Fibroblast of villous mesenchyme (primary cell): Measurements from ENCODE around the gene SDHB. TPM values are rescaled to one million over a fixed set of nuclear protein-coding genes. Genes with fewer than 3 reads are reported as not detected.

Experiments used
- DNase-seq: peaks from one replicate; pipeline ENCODE4 v3.0.0-alpha.2; 2010; ENCODE audit warnings: low read depth
- H3K4me3 ChIP-seq: 2 replicates; pipeline ENCODE4 v1.5.1; 2011; ENCODE audit warnings: low read depth, mild to moderate bottlenecking, low read length
- total RNA-seq: library from RNA; depleted of rRNA; stranded (reverse); fragments of >200 nt; gene quantifications from 2 replicates; pipeline ENCODE4 v1.2.3, GENCODE V29; 2012
- TF ChIP-seq, protein P1 (sequence below): IDR thresholded peaks from 2 replicates; pipeline ENCODE4 v1.5.1; 2012; ENCODE audit warnings: low read depth, mild to moderate bottlenecking, low read length; ENCODE audit not compliant: insufficient read depth

Gene SDHB
- total RNA-seq, 1 donor: 123 TPM

DNA sequence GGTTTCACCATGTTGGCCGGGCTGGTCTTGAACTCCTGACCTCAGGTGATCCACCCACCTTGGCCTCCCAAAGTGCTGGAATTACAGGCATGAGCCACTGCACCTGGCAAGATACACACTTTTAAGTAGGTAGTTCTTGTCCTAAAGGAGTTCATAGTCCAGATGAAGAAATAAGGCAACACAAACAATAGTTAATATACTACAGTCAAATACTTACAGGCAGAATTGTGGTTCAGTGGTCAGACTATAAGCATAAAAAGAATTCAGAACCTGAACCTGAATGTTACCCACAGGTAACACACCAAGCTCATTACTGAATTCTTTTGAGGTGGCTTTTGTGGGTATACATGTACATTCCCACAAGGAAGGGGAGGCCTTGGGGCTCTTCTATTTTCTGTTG, 1.8 kb downstream of the SDHB start:
- no peak for DNase-seq
- H3K4me3 ChIP-seq: no peak overlapping the region
- TF ChIP-seq, protein P1, sequence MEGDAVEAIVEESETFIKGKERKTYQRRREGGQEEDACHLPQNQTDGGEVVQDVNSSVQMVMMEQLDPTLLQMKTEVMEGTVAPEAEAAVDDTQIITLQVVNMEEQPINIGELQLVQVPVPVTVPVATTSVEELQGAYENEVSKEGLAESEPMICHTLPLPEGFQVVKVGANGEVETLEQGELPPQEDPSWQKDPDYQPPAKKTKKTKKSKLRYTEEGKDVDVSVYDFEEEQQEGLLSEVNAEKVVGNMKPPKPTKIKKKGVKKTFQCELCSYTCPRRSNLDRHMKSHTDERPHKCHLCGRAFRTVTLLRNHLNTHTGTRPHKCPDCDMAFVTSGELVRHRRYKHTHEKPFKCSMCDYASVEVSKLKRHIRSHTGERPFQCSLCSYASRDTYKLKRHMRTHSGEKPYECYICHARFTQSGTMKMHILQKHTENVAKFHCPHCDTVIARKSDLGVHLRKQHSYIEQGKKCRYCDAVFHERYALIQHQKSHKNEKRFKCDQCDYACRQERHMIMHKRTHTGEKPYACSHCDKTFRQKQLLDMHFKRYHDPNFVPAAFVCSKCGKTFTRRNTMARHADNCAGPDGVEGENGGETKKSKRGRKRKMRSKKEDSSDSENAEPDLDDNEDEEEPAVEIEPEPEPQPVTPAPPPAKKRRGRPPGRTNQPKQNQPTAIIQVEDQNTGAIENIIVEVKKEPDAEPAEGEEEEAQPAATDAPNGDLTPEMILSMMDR: no peak

DNA sequence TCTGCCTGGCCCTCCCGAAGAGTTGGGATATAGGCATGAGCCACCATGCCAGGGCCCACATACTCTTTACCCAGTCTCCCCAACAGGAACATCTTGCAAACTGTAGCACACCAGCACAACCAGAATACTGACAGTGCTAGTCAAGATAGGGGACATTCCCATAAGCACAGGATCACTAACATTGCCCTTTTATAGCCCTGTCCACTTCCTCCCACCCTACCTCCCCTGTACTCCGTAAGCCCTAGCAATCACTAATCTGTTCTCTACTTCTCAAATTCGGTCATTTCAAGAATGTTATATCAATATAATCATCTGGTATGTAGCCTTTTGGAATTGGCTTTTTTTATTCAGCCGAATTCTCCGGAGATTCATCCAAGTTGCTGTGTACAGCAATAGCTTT, 5.9 kb downstream of the SDHB start:
- no peak for DNase-seq
- TF ChIP-seq, protein P1: no peak
- H3K4me3 ChIP-seq: no peak overlapping the region

DNA sequence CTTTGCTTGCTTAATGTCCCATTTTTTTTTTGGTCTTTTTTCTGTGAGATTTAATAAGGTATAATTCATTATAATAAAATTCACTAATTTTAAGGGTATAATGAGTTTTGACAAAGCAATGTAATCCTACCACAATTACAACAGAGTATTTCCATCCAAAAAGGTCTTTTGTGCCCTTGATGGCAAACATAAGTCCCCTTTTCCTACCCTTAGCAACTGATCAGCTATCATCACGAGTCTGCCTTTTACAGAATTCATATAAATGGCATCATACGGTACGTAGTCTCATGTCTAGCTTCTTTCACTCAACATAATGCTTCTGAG, 7.5 kb downstream of the SDHB start:
- DNase-seq: no peak
- no peak overlapping the region for H3K4me3 ChIP-seq
- TF ChIP-seq, protein P1: no peak

DNA sequence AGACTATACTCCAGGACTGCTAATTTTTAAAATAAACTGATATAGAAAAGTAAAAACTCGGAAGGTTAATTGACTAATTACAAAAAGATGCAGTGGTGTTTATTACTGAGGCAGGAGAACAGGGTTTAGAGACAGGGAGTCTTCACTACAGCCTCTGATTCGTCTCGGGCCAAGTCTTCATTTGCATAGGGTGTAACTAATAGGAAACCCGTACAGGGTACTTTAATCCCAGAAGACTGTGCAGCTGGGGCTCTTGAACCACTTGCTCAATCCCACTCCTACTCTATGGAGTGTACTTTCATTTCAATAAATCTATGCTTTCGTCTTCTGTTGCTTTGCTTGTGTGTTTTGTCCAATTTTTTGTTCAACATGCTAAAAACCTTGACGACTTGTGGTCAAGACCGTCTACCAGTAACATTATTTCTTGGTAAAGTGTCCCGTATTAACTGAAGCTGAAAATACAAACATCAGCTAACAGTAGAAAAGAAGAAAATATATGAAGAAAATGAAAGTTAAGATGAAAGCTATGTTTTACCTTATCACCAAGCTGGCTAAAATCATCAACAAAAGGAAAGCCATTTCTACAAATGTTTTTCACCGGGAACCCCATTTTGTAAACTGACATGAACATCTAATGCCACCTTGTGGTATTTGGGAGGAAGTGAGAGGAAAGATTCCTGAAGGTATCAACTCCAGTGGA, 8.0 kb downstream of the SDHB start:
- TF ChIP-seq, protein P1: peak; percentile 86
- H3K4me3 ChIP-seq: peak overlapping the region; percentile 47
- DNase-seq: peak; percentile 77

DNA sequence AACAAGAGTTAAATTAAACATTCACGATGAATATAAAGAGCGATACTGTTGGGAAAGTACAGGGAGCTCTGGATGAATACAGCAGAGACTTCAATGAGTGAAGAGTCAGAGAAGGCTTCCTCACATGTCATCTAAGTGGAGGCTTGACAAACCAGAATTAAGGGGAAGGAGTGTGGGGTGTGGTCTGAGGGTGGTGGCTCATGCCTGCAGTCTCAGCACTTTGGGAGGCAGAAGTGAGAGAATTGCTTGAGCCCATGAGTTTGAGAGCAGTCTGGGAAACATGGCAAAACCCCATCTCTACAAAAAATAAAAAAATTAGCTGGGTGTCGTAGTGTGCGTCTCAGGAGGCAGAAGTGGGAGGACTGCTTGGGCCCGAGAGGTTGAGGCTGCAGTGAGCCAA, 8.7 kb downstream of the SDHB start:
- TF ChIP-seq, protein P1: no peak
- no peak for DNase-seq
- H3K4me3 ChIP-seq: no peak overlapping the region

DNA sequence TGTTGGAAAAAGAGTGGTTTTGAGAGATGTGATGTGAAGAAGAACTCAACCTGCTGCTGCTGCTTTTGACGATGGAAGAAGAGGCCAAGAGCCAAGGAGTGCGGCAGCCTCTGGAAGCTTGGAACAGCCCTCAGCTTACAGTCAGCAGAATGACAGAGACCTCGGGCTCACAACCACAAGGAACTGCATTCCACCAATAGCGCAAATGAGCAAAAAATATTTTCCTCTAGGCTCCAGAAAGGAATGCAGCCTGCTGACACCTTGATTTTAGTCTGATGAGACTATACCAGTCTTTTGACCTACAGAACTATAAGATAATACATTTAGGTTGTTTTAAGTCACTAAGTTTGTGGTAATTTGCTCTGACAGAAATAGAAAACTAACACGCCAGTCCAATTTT, 10.2 kb downstream of the SDHB start:
- H3K4me3 ChIP-seq: no peak overlapping the region
- DNase-seq: no peak
- TF ChIP-seq, protein P1: no peak

DNA sequence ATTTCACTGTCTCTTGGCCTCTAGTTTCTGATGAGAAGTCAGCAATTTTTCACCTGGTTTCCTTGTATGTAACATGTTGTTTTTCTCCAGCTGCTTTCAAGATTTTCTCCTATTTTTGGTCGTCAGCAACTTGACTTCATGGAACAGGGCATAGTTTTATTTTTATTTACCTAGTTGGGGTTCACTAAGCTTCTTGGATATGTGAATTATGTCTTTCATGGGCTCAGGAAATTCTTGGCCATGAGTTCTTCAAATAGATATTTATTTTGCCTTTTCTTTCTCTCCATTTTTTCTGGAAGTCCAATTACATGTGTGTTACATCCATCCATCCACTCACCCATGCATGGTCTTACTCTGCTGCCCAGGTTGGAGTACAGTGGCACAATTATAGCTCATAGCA, 13.7 kb downstream of the SDHB start:
- no peak for DNase-seq
- no peak overlapping the region for H3K4me3 ChIP-seq
- TF ChIP-seq, protein P1: no peak
